Activated CD4-positive, alpha-beta T cell treated with anti-CD3 and anti-CD28 coated beads, Interleukin-10, Interleukin-2, amounts not matched to agents 100 ng/mL and 50 ng/mL, durations not matched to agents 16 hours and 8 hours (primary cell): ENCODE data around the gene GRM4.
"Not testable (repeated sequence)": the region's sequence is repeated elsewhere in the genome, so short reads cannot be mapped to it uniquely, and the experiment has no call there.

Source experiments
- DNase-seq: peaks from one replicate; pipeline ENCODE4 v3.0.0-alpha.2; 2020

GRM4 gene

GRCh38 chr6:34146021-34146782 lies at the start of gene GRM4:
Gene GRM4, minus strand, starts transcription at chr6:34146087. Its CDS starts 12,591 bp downstream, at chr6:34133496.
- DNase-seq: no peak

- DNase-seq: no peak
Observed at GRCh38 chr6:34194772-34195171, 48.9 kb upstream of the GRM4 start.

- DNase-seq: no peak
Observed at GRCh38 chr6:34190504-34191122, 44.7 kb upstream of the GRM4 start.

DNA sequence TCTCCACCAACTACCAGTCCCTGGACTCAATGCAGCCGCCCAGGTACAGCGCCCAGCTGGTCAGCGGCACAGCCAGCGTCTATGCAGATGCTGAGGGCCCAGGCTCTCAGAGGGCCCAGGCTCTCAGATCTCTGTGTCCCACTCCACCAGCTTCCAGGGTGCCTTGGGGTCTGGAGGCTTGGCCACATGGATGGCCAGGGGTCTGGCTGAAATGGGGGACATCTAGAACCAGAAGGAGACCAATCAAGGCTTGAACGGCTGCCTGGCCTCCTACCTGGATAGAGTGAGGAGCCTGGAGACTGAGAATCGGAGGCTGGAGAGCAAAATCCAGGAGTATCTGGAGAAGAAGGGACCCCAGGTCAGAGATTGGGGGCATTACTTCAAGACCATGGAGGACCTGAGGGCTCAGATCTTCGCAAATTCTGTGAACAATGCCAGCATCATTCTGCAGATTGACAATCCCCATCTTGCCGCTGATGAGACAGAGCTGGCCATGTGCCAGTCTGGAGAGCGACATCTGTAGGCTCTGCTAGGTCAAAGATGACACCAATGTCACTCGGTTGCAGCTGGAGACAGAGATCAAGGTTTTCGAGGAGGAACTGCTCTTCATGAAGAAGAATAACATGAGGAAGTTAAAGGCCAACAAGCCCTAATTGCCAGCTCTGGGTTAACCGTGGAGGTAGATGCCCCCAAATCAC lies 44.1 kb upstream of the GRM4 start:
- no peak for DNase-seq

- not testable (repeated sequence) for DNase-seq
Observed at GRCh38 chr6:34184726-34185125, 38.8 kb upstream of the GRM4 start.

GRCh38 chr6:34182751-34183531 lies 37.1 kb upstream of the GRM4 start:
- peak; percentile 90 for DNase-seq

- DNase-seq: no peak
Observed at GRCh38 chr6:34181908-34182307, 36.0 kb upstream of the GRM4 start.

- DNase-seq: no peak
Observed at GRCh38 chr6:34179106-34179720, 33.3 kb upstream of the GRM4 start.

DNA sequence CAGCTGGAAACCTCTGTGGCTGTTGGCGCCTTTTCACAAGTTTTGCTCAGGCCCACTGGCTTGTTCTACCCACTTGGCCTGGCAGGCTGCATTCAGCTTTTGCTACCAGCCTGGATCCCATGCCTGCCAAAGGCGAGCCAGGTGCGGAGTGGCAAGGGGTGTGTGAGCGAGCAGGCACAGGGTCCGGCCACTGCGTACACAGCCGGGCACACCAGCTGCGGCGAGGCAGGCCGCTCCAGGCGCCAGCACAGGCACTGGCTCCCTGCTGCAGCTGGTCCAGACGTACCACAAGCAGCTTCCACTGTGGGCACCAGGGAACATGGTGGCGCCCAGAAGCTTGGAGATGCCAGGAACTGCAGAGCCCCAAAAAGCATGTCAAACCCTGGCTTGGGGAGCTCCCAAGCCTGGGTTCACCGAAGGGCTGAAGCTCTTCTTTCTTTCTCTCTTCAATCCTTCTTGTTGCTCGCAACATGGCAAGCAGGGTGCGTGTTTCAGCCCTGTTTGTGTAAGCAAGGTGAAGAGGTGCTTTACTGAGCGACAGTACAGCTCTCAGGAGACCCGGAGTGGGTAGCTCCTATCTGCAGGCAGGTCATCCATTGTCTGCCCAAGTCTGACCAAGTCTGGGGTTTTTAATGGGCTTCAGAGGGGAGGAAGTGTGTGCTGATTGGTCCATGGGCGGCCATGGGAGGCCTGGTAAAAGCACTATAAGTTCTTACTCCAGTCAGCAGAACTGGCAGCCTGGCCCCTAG lies 32.6 kb upstream of the GRM4 start:
- DNase-seq: no peak

- DNase-seq: no peak
Observed at GRCh38 chr6:34177181-34177591, 31.3 kb upstream of the GRM4 start.

- DNase-seq: no peak
Observed at GRCh38 chr6:34176261-34177031, 30.6 kb upstream of the GRM4 start.

GRCh38 chr6:34174846-34175399 lies 29.0 kb upstream of the GRM4 start:
- no peak for DNase-seq

- DNase-seq: no peak
Observed at GRCh38 chr6:34172961-34173775, 27.3 kb upstream of the GRM4 start.

DNA sequence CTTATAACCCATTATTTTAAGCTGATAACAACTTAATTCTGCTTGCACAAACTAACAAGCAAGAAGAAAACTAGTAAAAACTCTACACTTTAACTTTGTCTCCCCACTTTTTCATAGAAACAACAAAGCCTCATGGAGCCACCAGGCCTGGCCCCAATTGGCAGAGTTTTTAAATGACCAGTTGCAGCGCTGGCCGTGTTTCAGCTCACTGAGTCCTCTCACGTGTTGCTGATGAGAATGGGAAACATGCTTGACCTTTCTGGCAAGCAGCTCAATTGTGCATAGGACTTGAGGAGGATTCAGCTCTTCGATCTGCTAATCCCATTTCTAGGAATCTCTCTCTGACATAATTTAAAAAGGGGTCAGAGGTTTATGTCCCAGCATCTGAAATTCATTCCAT lies 24.5 kb upstream of the GRM4 start:
- DNase-seq: no peak

- no peak for DNase-seq
Observed at GRCh38 chr6:34169897-34170296, 24.0 kb upstream of the GRM4 start.

DNA sequence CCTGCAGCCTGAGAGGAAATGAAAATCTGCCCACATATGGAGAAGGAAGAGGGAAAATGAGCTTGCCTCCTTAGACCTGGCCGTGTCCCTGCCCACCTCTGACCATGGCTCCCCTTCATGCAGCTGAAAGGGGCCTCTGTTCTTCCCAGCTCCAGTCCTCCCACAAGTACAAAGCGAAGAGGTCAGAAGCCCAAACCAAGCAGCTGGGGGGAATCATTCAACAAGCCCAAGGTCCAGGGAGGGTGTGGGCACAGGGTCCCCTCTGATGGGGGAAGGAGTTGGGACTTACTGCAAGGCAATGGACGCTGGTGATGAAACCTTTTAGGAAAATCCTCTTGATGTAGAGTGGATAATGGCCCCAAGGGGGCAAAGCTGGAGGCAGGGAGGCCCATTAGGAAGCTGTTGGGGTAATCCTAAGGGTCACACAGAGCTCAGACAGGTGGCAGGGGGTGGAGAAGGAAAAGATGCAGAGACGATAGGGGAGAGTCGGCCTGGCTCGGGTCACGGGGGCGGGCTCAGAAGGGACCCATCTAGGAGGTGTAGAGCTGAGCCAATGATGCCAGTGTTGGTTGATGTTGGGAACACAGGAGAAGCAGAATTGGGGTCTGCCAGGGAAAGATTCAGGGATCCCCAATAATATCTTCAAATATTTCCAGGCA lies 16.1 kb upstream of the GRM4 start:
- DNase-seq: no peak

DNA sequence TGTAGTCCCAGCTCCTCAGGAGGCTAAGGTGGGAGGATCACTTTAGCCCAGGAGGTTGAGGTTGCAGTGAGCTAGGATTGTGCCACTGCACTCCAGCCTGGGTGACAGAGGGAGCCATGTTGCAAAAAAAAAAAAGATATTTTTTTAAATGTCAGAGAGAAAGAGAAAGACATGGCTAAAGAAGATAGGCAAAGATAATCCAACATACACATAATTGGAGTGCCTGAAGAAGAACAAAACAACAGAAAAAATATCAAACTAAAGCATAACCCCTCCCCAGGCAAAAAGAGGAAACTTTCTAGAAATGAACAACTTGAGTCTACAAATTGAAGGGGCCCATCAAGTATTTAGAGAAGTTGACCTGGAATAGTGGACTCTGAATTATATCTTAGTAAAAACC lies 14.0 kb upstream of the GRM4 start:
- no peak for DNase-seq

GRCh38 chr6:34158876-34159275 lies 13.0 kb upstream of the GRM4 start:
- DNase-seq: no peak

DNA sequence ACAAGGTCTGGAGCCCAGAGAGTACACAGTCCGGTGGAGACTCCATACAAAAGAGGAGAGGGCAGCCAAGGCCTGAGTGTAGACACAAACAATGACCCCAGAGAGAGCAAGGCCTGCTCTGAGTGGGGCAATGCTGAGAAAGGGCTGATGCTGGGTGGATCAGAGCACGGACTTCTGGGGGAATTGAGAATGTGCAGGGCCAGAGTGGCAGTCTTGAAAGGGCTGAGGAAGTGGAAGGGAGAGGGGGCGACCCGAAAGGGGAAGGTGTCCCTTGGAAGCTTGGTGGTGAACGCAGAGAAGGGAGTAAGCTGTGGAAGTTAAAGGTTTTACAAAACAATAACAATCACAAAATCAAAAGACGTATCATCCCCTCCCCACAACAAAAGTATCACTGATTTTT lies 12.0 kb upstream of the GRM4 start:
- no peak for DNase-seq
